GM19240 (cell line): ENCODE measurements around the gene PPIE.

Source experiments
- DNase-seq: peaks from one replicate; pipeline ENCODE4 v3.0.0; 2011; ENCODE audit warnings: low spot score; ENCODE audit not compliant: insufficient read length

The PPIE gene

GRCh38 chr1:39802496-39803260 lies 64.0 kb downstream of the PPIE start:
- DNase-seq = no peak

GRCh38 chr1:39805385-39805784 lies 66.7 kb downstream of the PPIE start:
- no peak for DNase-seq

GRCh38 chr1:39808784-39809517 lies 70.3 kb downstream of the PPIE start:
- DNase-seq = no peak

- DNase-seq = no peak
Measured at GRCh38 chr1:39812913-39813312, 74.2 kb downstream of the PPIE start.
